Measurements from ENCODE around the gene ERC1. TPM values are rescaled to one million over a fixed set of nuclear protein-coding genes. Genes with fewer than 3 reads are reported as not detected.
A peak's percentile ranks its signal among the peaks of the same experiment; 100 is the strongest.

ERC1 gene
- total RNA-seq, 1 donor from 2014 or later = 56.5 TPM

- H3K4me1 ChIP-seq = peaks cover 33% of the 10 kb centered on the region
- no peak overlapping the region for H3K27ac ChIP-seq
- intact Hi-C loops (cut with DNase I) = no loop called here
These were observed 210.9 kb downstream of the ERC1 start for GRCh38 chr12:1201886-1202285.

GRCh38 chr12:1203735-1204019 lies 212.7 kb downstream of the ERC1 start:
- TF ChIP-seq CTCF (IDR thresholded peaks at IDR 0.05) (no peak), POLR2AphosphoS5 (IDR thresholded peaks at IDR 0.05; ENCODE audit: insufficient read depth in 1 of 2, low read depth in 1 of 2) (no peak), POLR2A (IDR thresholded peaks at IDR 0.05) (no peak)
- Histone ChIP-seq H3K4me3 (no peak overlapping the region), H3K4me1 (peaks cover 33% of the 10 kb centered on the region), H3K27me3 (no peaks in the 10 kb centered on the region), H3K9me3 (no peaks in the 10 kb centered on the region), H3K27ac (no peak overlapping the region), H3K36me3 (peaks cover 0 to 3% of the 10 kb centered on the region in 2 donors)
- no peak for DNase-seq (ENCODE audit: extremely low spot score in 2 of 2)
- intact Hi-C loops (cut with DNase I) = no loop called here

More at GRCh38 chr12:1201886-1202285, 210.9 kb downstream of the ERC1 start:
- Histone ChIP-seq H3K36me3 (peaks cover 0 to 15% of the 10 kb centered on the region in 2 donors), H3K27me3 (no peaks in the 10 kb centered on the region), H3K9me3 (no peaks in the 10 kb centered on the region), H3K4me3 (no peak overlapping the region)
- no peak for DNase-seq (ENCODE audit: extremely low spot score in 2 of 2)
- TF ChIP-seq POLR2AphosphoS5 (IDR thresholded peaks at IDR 0.05; ENCODE audit: insufficient read depth in 1 of 2, low read depth in 1 of 2) = no peak
- no peak for TF ChIP-seq POLR2A (IDR thresholded peaks at IDR 0.05)
- TF ChIP-seq CTCF (IDR thresholded peaks at IDR 0.05) = no peak

GRCh38 chr12:1204581-1205121 lies 213.6 kb downstream of the ERC1 start:
- no peak for DNase-seq (ENCODE audit: extremely low spot score in 2 of 2)
- peak overlapping the region; percentile 35 to 40 for H3K4me3 ChIP-seq
- no peaks in the 10 kb centered on the region for H3K9me3 ChIP-seq
- peak overlapping the region; percentile 73 for H3K27ac ChIP-seq
- H3K4me1 ChIP-seq = peaks cover 33% of the 10 kb centered on the region
- TF ChIP-seq POLR2AphosphoS5 (IDR thresholded peaks at IDR 0.05; ENCODE audit: insufficient read depth in 1 of 2, low read depth in 1 of 2) (no peak), CTCF (IDR thresholded peaks at IDR 0.05) (no peak), POLR2A (IDR thresholded peaks at IDR 0.05) (no peak)
- H3K27me3 ChIP-seq = no peaks in the 10 kb centered on the region
- intact Hi-C loops (cut with DNase I) = no loop called here
- no peaks in the 10 kb centered on the region for H3K36me3 ChIP-seq

- Histone ChIP-seq H3K36me3 (no peaks in the 10 kb centered on the region), H3K27ac (peak overlapping the region; percentile 3), H3K27me3 (no peaks in the 10 kb centered on the region), H3K4me1 (peaks cover 33% of the 10 kb centered on the region), H3K9me3 (no peaks in the 10 kb centered on the region), H3K4me3 (no peak overlapping the region)
- TF ChIP-seq POLR2A (IDR thresholded peaks at IDR 0.05) = no peak
- no peak for TF ChIP-seq POLR2AphosphoS5 (IDR thresholded peaks at IDR 0.05; ENCODE audit: insufficient read depth in 1 of 2, low read depth in 1 of 2)
- TF ChIP-seq CTCF (IDR thresholded peaks at IDR 0.05) = no peak
- intact Hi-C loops (cut with DNase I) = no loop called here
- no peak for DNase-seq (ENCODE audit: extremely low spot score in 2 of 2)
These were observed 214.6 kb downstream of the ERC1 start for GRCh38 chr12:1205512-1206060.

GRCh38 chr12:1206118-1206734 lies 215.2 kb downstream of the ERC1 start:
- TF ChIP-seq CTCF (IDR thresholded peaks at IDR 0.05) (no peak), POLR2AphosphoS5 (IDR thresholded peaks at IDR 0.05; ENCODE audit: insufficient read depth in 1 of 2, low read depth in 1 of 2) (no peak), POLR2A (IDR thresholded peaks at IDR 0.05) (no peak)
- H3K36me3 ChIP-seq = no peaks in the 10 kb centered on the region

More at GRCh38 chr12:1206118-1206734, 215.2 kb downstream of the ERC1 start:
- peaks cover 33% of the 10 kb centered on the region for H3K4me1 ChIP-seq
- no peak overlapping the region for H3K4me3 ChIP-seq
- no peaks in the 10 kb centered on the region for H3K9me3 ChIP-seq
- DNase-seq (ENCODE audit: extremely low spot score in 2 of 2) = no peak
- H3K27me3 ChIP-seq = no peaks in the 10 kb centered on the region
- H3K27ac ChIP-seq = no peak overlapping the region
- intact Hi-C loops (cut with DNase I) = no loop called here

Measured in vagina (tissue), 2 donors.